Suprapubic skin (tissue), 4 donors: ENCODE measurements around the gene PARP16.

ENCODE experiments used
- CTCF ChIP-seq, 2 donors: fragments of 200-600 bp in 1 of 2; fragments of 450-650 bp in 1 of 2; sonication (generic) in 1 of 2; IDR thresholded peaks; one replicate each; pipeline ENCODE4 v1.5.1; 2016 to 2019; ENCODE audit warnings: antibody characterized with exemption in 2 of 2, mild to moderate bottlenecking in 1 of 2, moderate library complexity in 1 of 2
- EP300 ChIP-seq: sonication (generic); formaldehyde crosslinking; IDR thresholded peaks from one replicate; pipeline ENCODE4 v1.6.1; 2017; ENCODE audit warnings: antibody characterized with exemption
- POLR2A ChIP-seq, 2 donors: fragments of 450-650 bp; IDR thresholded peaks; one replicate each; pipeline ENCODE4 v1.6.1; 2017; ENCODE audit warnings: antibody characterized with exemption in 2 of 2, mild to moderate bottlenecking in 2 of 2, moderate library complexity in 2 of 2
- POLR2AphosphoS5 ChIP-seq, 3 donors: sonication (generic); formaldehyde crosslinking; IDR thresholded peaks; one replicate each; pipeline ENCODE4 v1.6.1; 2017; ENCODE audit warnings: antibody characterized with exemption in 3 of 3

- TF ChIP-seq CTCF (IDR thresholded peaks at IDR 0.05) (no peak), POLR2A (IDR thresholded peaks at IDR 0.05) (no peak), POLR2AphosphoS5 (IDR thresholded peaks at IDR 0.05) (no peak), EP300 (no peak)
Measured at GRCh38 chr15:65254758-65255157, 31.9 kb downstream of the PARP16 start.
